SK-N-SH treated with all-trans-retinoic acid at 6 μM for 48 hours (cell line): ENCODE measurements around the gene ACKR3.

ENCODE experiments used
- ATAC-seq: fragments of 200-7000 bp; cut with Tn5 transposase; 3 replicates; pipeline ENCODE4 v1.9.1; 2020; ENCODE audit warnings: mild to moderate bottlenecking, moderate library complexity
- ARNTL ChIP-seq: fragments of 450-650 bp; formaldehyde crosslinking; IDR thresholded peaks from 2 replicates; pipeline ENCODE4 v1.5.0; 2020; ENCODE audit warnings: low read depth, mild to moderate bottlenecking, moderate library complexity, borderline replicate concordance
- BACH2 ChIP-seq: fragments of 250-450 bp; sonication (Bioruptor Pico); IDR thresholded peaks from 2 replicates; pipeline ENCODE4 v1.9.0; 2021; ENCODE audit warnings: mild to moderate bottlenecking, borderline replicate concordance
- CREB5 ChIP-seq: fragments of 250-450 bp; sonication (Bioruptor Pico); IDR thresholded peaks from 2 replicates; pipeline ENCODE4 v1.5.1; 2020; ENCODE audit warnings: low read depth, mild to moderate bottlenecking, moderate library complexity
- CSDC2 ChIP-seq: fragments of 250-450 bp; sonication (Bioruptor Pico); IDR thresholded peaks from 2 replicates; pipeline ENCODE4 v1.5.0; 2020; ENCODE audit warnings: mild to moderate bottlenecking, moderate library complexity
- CSRNP3 ChIP-seq: fragments of 250-450 bp; sonication (Bioruptor Pico); IDR thresholded peaks from 2 replicates; pipeline ENCODE4 v1.5.1; 2021; ENCODE audit warnings: mild to moderate bottlenecking, moderate library complexity
- ESRRG ChIP-seq: fragments of 250-450 bp; sonication (Bioruptor Pico); IDR thresholded peaks from 2 replicates; pipeline ENCODE4 v1.6.1; 2021; ENCODE audit warnings: mild to moderate bottlenecking
- PATZ1 ChIP-seq: fragments of 250-450 bp; sonication (Bioruptor Pico); IDR thresholded peaks from 2 replicates; pipeline ENCODE4 v1.8.0; 2020; ENCODE audit warnings: mild to moderate bottlenecking, moderate library complexity, borderline replicate concordance
- POU6F1 ChIP-seq: fragments of 250-450 bp; sonication (Bioruptor Pico); IDR thresholded peaks from 2 replicates; pipeline ENCODE4 v1.8.0; 2021; ENCODE audit warnings: low read depth, mild to moderate bottlenecking, moderate library complexity, borderline replicate concordance
- PPARA ChIP-seq: fragments of 250-450 bp; sonication (Bioruptor Pico); IDR thresholded peaks from 2 replicates; pipeline ENCODE4 v1.5.0; 2020; ENCODE audit warnings: mild to moderate bottlenecking, borderline replicate concordance
- RARB ChIP-seq: fragments of 250-450 bp; sonication (Bioruptor Pico); IDR thresholded peaks from 2 replicates; pipeline ENCODE4 v1.8.0; 2021; ENCODE audit warnings: mild to moderate bottlenecking, moderate library complexity
- SNAI2 ChIP-seq: fragments of 250-450 bp; sonication (Bioruptor Pico); IDR thresholded peaks from 2 replicates; pipeline ENCODE4 v1.5.0; 2020; ENCODE audit warnings: mild to moderate bottlenecking, moderate library complexity
- TCF4 ChIP-seq: fragments of 250-450 bp; sonication (Bioruptor Pico); IDR thresholded peaks from 2 replicates; pipeline ENCODE4 v1.8.0; 2021; ENCODE audit warnings: mild to moderate bottlenecking, moderate library complexity, borderline replicate concordance
- TSHZ2 ChIP-seq: fragments of 250-450 bp; sonication (Bioruptor Pico); IDR thresholded peaks from 2 replicates; pipeline ENCODE4 v1.5.0; 2020; ENCODE audit warnings: mild to moderate bottlenecking, moderate library complexity
- ZFP3 ChIP-seq: fragments of 250-450 bp; sonication (Bioruptor Pico); IDR thresholded peaks from 2 replicates; pipeline ENCODE4 v1.5.0; 2020; ENCODE audit warnings: mild to moderate bottlenecking, moderate library complexity
- ZFP30 ChIP-seq: fragments of 450-650 bp; formaldehyde crosslinking; IDR thresholded peaks from 2 replicates; pipeline ENCODE4 v1.5.0; 2022; ENCODE audit warnings: mild to moderate bottlenecking, moderate library complexity
- ZNF565 ChIP-seq: fragments of 450-650 bp; formaldehyde crosslinking; conservative IDR thresholded peaks from 2 replicates; pipeline ENCODE4 v1.5.0; 2020; ENCODE audit warnings: low read depth, mild to moderate bottlenecking, moderate library complexity

ACKR3 gene

GRCh38 chr2:236592821-236593220, 23.2 kb downstream of the ACKR3 start (continued):
- TF ChIP-seq PPARA (CRISPR knock-in tag) (no peak), ZNF565 (CRISPR knock-in tag) (no peak), CSDC2 (CRISPR knock-in tag) (no peak), TCF4 (CRISPR knock-in tag) (no peak), CSRNP3 (CRISPR knock-in tag) (no peak)

- ATAC-seq, result no peak
- no peak for TF ChIP-seq ZFP30 (CRISPR knock-in tag)
- no peak for TF ChIP-seq ESRRG (CRISPR knock-in tag)
- TF ChIP-seq ARNTL (CRISPR knock-in tag), result no peak
- no peak for TF ChIP-seq ZNF565 (CRISPR knock-in tag)
- no peak for TF ChIP-seq CREB5 (CRISPR knock-in tag)
- no peak for TF ChIP-seq ZFP3 (CRISPR knock-in tag)
- TF ChIP-seq RARB (CRISPR knock-in tag), result no peak
- no peak for TF ChIP-seq BACH2 (CRISPR knock-in tag)
- TF ChIP-seq CSRNP3 (CRISPR knock-in tag), result no peak
- no peak for TF ChIP-seq POU6F1
- no peak for TF ChIP-seq PATZ1
- no peak for TF ChIP-seq SNAI2 (CRISPR knock-in tag)
Observed at GRCh38 chr2:236593531-236593930, 23.9 kb downstream of the ACKR3 start.

GRCh38 chr2:236593956-236594355, 24.3 kb downstream of the ACKR3 start:
- TF ChIP-seq TSHZ2 (CRISPR knock-in tag) (no peak), PATZ1 (no peak), RARB (CRISPR knock-in tag) (no peak), CSRNP3 (CRISPR knock-in tag) (no peak)
- TF ChIP-seq, all 23 proteins: peak for 0
- ATAC-seq, result no peak
